ENCODE results near the gene TMEM219.

The TMEM219 gene

DNA sequence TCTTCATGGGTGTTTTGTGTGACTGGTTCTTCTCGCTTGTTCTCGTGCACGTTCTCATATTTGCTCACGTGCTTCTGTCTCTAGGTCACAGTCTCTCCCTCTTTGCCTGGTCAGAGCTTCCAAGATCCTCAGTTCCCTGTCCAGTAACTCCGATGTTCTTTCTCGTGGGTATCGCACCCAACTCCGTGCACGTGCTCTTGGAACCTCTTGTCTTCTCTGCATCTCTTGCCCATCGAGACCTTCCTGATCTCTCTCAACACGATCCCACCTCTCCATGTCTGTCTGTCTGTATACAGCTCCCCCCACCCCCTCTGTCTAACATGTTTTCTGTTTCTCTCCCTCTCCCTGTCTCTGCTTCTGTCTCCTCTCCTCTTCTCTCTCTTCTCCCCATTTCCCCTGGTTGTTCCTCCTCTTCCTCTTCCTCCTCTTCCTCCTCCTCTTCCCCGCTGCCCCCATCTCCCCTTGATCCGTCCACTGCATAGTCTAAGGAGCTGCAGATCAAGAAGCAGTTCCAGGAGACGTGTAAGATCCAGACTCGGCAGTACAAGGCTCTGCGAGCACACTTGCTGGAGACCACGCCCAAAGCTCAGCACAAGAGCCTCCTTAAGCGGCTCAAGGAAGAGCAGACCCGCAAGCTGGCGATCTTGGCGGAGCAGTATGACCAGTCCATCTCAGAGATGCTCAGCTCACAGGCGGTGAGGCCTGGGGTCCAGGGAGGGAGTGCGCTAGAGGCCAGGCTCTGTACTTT, 27.4 kb downstream of the TMEM219 start (continued):
- TF ChIP-seq ZNF292 (tag by site-specific recombination; IDR thresholded peaks at IDR 0.05; ENCODE audit: borderline replicate concordance, low read depth): no peak

DNA sequence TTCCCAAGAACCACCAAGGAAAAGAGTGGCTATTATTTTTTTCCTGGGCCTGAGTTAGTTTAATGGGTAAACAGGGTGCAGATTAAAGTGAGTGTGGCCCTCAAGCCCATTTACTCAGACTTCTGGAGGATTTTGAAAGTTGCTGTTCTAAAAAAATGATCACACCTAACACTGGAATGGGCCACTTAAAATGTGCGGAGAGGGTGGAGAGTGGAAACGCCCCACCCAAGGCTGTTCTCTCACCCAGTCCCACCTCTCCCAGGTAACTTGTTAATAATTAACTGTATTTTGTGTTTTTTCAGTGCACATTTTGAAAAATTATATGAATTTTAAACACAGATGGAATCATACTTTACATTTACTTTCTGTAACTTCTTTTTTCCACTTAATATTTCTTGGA, 28.2 kb downstream of the TMEM219 start:
- H3K27ac ChIP-seq (ENCODE audit: extremely low read depth, low read depth, low read length): 0 out of 2 replicates have a peak overlapping the region, but pooled peaks have one; percentile 19
- no peak overlapping the region for H3K4me3 ChIP-seq (ENCODE audit: low read depth, low read length)
- H3K36me3 ChIP-seq (ENCODE audit: control insufficient read depth in 2 of 2, insufficient read depth in 1 of 2, low read length in 2 of 2): peaks cover 23 to 97% of the 10 kb centered on the region in 2 experiments
- TF ChIP-seq, protein P1, sequence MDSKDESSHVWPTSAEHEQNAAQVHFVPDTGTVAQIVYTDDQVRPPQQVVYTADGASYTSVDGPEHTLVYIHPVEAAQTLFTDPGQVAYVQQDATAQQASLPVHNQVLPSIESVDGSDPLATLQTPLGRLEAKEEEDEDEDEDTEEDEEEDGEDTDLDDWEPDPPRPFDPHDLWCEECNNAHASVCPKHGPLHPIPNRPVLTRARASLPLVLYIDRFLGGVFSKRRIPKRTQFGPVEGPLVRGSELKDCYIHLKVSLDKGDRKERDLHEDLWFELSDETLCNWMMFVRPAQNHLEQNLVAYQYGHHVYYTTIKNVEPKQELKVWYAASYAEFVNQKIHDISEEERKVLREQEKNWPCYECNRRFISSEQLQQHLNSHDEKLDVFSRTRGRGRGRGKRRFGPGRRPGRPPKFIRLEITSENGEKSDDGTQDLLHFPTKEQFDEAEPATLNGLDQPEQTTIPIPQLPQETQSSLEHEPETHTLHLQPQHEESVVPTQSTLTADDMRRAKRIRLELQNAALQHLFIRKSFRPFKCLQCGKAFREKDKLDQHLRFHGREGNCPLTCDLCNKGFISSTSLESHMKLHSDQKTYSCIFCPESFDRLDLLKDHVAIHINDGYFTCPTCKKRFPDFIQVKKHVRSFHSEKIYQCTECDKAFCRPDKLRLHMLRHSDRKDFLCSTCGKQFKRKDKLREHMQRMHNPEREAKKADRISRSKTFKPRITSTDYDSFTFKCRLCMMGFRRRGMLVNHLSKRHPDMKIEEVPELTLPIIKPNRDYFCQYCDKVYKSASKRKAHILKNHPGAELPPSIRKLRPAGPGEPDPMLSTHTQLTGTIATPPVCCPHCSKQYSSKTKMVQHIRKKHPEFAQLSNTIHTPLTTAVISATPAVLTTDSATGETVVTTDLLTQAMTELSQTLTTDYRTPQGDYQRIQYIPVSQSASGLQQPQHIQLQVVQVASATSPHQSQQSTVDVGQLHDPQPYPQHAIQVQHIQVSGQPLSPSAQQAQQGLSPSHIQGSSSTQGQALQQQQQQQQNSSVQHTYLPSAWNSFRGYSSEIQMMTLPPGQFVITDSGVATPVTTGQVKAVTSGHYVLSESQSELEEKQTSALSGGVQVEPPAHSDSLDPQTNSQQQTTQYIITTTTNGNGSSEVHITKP (tag by site-specific recombination; IDR thresholded peaks at IDR 0.05): 0 out of 2 replicates have a peak, but pooled peaks have one; percentile 13
- TF ChIP-seq ZNF621 (tag by site-specific recombination; IDR thresholded peaks at IDR 0.05): no peak
- TF ChIP-seq KLF1 (tag by site-specific recombination; IDR thresholded peaks at IDR 0.05): peak; percentile 90
- TF ChIP-seq ZBTB21 (tag by site-specific recombination; IDR thresholded peaks at IDR 0.05): no peak
- H3K4me1 ChIP-seq (ENCODE audit: control insufficient read depth, insufficient read depth, low read length): no peaks in the 10 kb centered on the region; the same call in 1 of the 2 replicates
- H3K9me3 ChIP-seq (ENCODE audit: control insufficient read depth, insufficient read depth, low read depth, low read length): no peaks in the 10 kb centered on the region
- POLR2A ChIA-PET: interaction anchor here (1.2 to 1.9 kb wide), 2 partner anchors 16 to 28 kb away, joined by 4 to 7 read pairs; partner anchors contain the start of genes TAOK2 and TMEM219
- CTCF ChIA-PET: interaction anchor here (0.5 kb wide), 1 partner anchor 49 kb away, joined by 3 read pairs; no protein-coding TSS in a partner anchor

DNA sequence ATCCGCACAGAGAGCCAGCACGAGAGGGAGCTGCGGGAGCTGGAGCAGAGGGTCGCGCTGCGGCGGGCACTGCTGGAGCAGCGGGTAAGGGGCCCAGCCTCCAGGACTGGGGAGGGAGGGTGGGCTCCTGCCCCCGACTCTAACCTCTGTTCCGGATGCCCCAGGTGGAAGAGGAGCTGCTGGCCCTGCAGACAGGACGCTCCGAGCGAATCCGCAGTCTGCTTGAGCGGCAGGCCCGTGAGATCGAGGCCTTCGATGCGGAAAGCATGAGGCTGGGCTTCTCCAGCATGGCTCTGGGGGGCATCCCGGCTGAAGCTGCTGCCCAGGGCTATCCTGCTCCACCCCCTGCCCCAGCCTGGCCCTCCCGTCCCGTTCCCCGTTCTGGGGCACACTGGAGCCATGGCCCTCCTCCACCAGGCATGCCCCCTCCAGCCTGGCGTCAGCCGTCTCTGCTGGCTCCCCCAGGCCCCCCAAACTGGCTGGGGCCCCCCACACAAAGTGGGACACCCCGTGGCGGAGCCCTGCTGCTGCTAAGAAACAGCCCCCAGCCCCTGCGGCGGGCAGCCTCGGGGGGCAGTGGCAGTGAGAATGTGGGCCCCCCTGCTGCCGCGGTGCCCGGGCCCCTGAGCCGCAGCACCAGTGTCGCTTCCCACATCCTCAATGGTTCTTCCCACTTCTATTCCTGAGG, 29.1 kb downstream of the TMEM219 start:
- no peak overlapping the region for H3K27ac ChIP-seq (ENCODE audit: extremely low read depth, low read depth, low read length)
- no peaks in the 10 kb centered on the region for H3K9me3 ChIP-seq (ENCODE audit: control insufficient read depth, insufficient read depth, low read depth, low read length)
- H3K36me3 ChIP-seq (ENCODE audit: control insufficient read depth in 2 of 2, insufficient read depth in 1 of 2, low read length in 2 of 2): peaks cover 19 to 87% of the 10 kb centered on the region in 2 experiments
- CTCF ChIA-PET: no interaction called here
- H3K4me1 ChIP-seq (ENCODE audit: control insufficient read depth, insufficient read depth, low read length): no peaks in the 10 kb centered on the region; the same call in 1 of the 2 replicates
- POLR2A ChIA-PET: interaction anchor here (1.0 to 1.9 kb wide), 8 partner anchors 9 to 91 kb away, joined by 3 to 7 read pairs (median 3); partner anchors contain the start of genes SEZ6L2 and TAOK2
- no peak overlapping the region for H3K4me3 ChIP-seq (ENCODE audit: low read depth, low read length)
- TF ChIP-seq IKZF3 (tag by site-specific recombination; IDR thresholded peaks at IDR 0.05): no peak
- TF ChIP-seq, protein P2, sequence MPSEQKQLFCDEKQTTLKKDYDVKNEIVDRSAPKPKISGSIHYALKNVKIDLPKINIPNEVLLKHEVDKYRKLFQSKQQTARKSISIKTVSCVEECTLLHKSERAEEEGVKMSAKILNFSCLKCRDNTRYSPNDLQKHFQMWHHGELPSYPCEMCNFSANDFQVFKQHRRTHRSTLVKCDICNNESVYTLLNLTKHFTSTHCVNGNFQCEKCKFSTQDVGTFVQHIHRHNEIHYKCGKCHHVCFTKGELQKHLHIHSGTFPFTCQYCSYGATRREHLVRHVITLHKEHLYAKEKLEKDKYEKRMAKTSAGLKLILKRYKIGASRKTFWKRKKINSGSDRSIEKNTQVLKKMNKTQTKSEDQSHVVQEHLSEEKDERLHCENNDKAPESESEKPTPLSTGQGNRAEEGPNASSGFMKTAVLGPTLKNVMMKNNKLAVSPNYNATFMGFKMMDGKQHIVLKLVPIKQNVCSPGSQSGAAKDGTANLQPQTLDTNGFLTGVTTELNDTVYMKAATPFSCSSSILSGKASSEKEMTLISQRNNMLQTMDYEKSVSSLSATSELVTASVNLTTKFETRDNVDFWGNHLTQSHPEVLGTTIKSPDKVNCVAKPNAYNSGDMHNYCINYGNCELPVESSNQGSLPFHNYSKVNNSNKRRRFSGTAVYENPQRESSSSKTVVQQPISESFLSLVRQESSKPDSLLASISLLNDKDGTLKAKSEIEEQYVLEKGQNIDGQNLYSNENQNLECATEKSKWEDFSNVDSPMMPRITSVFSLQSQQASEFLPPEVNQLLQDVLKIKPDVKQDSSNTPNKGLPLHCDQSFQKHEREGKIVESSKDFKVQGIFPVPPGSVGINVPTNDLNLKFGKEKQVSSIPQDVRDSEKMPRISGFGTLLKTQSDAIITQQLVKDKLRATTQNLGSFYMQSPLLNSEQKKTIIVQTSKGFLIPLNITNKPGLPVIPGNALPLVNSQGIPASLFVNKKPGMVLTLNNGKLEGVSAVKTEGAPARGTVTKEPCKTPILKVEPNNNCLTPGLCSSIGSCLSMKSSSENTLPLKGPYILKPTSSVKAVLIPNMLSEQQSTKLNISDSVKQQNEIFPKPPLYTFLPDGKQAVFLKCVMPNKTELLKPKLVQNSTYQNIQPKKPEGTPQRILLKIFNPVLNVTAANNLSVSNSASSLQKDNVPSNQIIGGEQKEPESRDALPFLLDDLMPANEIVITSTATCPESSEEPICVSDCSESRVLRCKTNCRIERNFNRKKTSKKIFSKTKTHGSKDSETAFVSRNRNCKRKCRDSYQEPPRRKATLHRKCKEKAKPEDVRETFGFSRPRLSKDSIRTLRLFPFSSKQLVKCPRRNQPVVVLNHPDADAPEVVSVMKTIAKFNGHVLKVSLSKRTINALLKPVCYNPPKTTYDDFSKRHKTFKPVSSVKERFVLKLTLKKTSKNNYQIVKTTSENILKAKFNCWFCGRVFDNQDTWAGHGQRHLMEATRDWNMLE (tag by site-specific recombination; conservative IDR thresholded peaks at IDR 0.05; ENCODE audit: low read depth): no peak
- TF ChIP-seq, protein P3, sequence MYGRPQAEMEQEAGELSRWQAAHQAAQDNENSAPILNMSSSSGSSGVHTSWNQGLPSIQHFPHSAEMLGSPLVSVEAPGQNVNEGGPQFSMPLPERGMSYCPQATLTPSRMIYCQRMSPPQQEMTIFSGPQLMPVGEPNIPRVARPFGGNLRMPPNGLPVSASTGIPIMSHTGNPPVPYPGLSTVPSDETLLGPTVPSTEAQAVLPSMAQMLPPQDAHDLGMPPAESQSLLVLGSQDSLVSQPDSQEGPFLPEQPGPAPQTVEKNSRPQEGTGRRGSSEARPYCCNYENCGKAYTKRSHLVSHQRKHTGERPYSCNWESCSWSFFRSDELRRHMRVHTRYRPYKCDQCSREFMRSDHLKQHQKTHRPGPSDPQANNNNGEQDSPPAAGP (tag by site-specific recombination; IDR thresholded peaks at IDR 0.05): no peak
- TF ChIP-seq, protein P4, sequence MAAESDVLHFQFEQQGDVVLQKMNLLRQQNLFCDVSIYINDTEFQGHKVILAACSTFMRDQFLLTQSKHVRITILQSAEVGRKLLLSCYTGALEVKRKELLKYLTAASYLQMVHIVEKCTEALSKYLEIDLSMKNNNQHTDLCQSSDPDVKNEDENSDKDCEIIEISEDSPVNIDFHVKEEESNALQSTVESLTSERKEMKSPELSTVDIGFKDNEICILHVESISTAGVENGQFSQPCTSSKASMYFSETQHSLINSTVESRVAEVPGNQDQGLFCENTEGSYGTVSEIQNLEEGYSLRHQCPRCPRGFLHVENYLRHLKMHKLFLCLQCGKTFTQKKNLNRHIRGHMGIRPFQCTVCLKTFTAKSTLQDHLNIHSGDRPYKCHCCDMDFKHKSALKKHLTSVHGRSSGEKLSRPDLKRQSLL (tag by site-specific recombination; IDR thresholded peaks at IDR 0.05): no peak
- TF ChIP-seq ZNF544 (tag by site-specific recombination; IDR thresholded peaks at IDR 0.05): no peak
- peak; percentile 68 for TF ChIP-seq ZNF600 (tag by site-specific recombination; IDR thresholded peaks at IDR 0.05)
- TF ChIP-seq ZBTB7A (tag by site-specific recombination; IDR thresholded peaks at IDR 0.05; ENCODE audit: low read depth): no peak
- TF ChIP-seq, protein P5, sequence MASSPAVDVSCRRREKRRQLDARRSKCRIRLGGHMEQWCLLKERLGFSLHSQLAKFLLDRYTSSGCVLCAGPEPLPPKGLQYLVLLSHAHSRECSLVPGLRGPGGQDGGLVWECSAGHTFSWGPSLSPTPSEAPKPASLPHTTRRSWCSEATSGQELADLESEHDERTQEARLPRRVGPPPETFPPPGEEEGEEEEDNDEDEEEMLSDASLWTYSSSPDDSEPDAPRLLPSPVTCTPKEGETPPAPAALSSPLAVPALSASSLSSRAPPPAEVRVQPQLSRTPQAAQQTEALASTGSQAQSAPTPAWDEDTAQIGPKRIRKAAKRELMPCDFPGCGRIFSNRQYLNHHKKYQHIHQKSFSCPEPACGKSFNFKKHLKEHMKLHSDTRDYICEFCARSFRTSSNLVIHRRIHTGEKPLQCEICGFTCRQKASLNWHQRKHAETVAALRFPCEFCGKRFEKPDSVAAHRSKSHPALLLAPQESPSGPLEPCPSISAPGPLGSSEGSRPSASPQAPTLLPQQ (tag by site-specific recombination; IDR thresholded peaks at IDR 0.05): 0 out of 2 replicates have a peak, but pooled peaks have one; percentile 26
- no peak for TF ChIP-seq SETDB1 (IDR thresholded peaks at IDR 0.05; ENCODE audit: insufficient read length, low read length)

All from HEK293 (cell line).